SK-N-SH (cell line): Measurements from ENCODE around the gene PNMA6E.

ENCODE experiments used
- NRF1 ChIP-seq: IDR thresholded peaks from 2 replicates; pipeline ENCODE4 v1.6.1; 2012; ENCODE audit warnings: low read depth, mild to moderate bottlenecking, low read length
- TF ChIP-seq, protein P1 (sequence below): fragments of 200-600 bp; sonication (generic); IDR thresholded peaks from 2 replicates; pipeline ENCODE4 v1.6.1; 2017; ENCODE audit warnings: antibody characterized with exemption, mild to moderate bottlenecking, moderate library complexity

DNA sequence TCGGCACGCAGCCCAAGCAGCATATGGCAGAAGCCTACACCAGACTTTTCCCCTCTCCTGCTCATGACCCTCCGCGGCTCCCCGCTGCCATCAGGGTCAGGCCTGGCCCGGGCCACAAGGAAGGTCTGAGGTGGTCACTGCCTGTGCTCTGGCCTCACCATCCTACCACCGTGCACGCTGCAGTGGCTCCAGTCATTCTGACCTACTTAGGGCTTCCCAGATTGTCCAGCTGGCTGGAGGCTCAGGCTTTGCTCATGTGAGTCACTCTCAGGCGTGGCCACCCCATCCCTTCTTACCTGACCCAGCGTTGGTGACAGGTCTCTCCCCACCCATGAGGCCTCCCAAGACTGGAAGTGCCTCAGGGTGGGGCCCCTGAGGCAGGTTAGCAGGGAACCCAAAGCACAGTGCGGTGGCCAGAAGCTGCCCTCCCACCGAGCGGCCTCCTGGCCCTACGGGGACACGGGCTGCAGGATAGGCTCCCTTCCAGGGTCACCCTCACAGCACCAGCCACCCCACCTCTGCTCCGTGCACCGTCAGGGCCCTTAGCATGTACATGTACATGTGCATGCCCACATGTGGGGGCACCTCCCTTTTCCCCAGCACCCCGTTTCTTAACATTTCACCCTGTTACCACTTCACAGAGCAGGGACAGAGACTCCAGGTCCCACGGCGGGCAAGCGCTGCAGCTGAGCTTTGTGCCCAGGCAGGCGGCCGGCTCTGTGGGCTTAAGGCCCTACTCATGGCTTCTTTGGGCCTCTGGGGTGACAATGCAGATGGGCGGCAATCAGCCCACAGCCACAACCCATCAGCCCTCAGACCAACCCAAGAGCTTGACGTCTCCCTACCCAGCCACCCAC lies 42.6 kb upstream of the PNMA6E start:
- TF ChIP-seq, protein P1, sequence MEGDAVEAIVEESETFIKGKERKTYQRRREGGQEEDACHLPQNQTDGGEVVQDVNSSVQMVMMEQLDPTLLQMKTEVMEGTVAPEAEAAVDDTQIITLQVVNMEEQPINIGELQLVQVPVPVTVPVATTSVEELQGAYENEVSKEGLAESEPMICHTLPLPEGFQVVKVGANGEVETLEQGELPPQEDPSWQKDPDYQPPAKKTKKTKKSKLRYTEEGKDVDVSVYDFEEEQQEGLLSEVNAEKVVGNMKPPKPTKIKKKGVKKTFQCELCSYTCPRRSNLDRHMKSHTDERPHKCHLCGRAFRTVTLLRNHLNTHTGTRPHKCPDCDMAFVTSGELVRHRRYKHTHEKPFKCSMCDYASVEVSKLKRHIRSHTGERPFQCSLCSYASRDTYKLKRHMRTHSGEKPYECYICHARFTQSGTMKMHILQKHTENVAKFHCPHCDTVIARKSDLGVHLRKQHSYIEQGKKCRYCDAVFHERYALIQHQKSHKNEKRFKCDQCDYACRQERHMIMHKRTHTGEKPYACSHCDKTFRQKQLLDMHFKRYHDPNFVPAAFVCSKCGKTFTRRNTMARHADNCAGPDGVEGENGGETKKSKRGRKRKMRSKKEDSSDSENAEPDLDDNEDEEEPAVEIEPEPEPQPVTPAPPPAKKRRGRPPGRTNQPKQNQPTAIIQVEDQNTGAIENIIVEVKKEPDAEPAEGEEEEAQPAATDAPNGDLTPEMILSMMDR, result no peak
- no peak for TF ChIP-seq NRF1
